H1 (cell line): ENCODE results near the gene AMN. TPM values are rescaled to one million over a fixed set of nuclear protein-coding genes. Genes with fewer than 3 reads are reported as not detected.

ENCODE experiments used
- CTCF ChIA-PET: fragments of 300-600 bp; sonication (Branson Sonifier 250); formaldehyde crosslinking; loops from one replicate; lab custom pipeline; 2021; ENCODE audit not compliant: partially characterized antibody; lab: Charles Lee
- POLR2A ChIA-PET: fragments of 300-600 bp; sonication (Branson Sonifier 250); formaldehyde crosslinking; loops from one replicate; lab custom pipeline; 2021; ENCODE audit warnings: inconsistent platforms; ENCODE audit not compliant: partially characterized antibody; lab: Charles Lee
- DNase-seq, 2 experiments: peaks; one replicate each; pipeline versions ENCODE4 v3.0.0 to v3.0.0-alpha.2; 2010 to 2022; ENCODE audit warnings: low spot score in 2 of 2, low read depth in 1 of 2, mixed read lengths in 1 of 2
- FAIRE-seq: peaks from 2 replicates; lab custom pipeline; 2011; peaks lifted over from hg19 to GRCh38; lab: Jason Lieb, UNC
- H2AFZ ChIP-seq: 2 replicates; pipeline ENCODE4 v1.8.1; 2012; ENCODE audit warnings: low read length, inconsistent platforms
- H2AK5ac ChIP-seq: 2 replicates; pipeline ENCODE4 v1.6.1; 2013; ENCODE audit warnings: low read depth, low read length
- H2BK120ac ChIP-seq: replicated peaks from 2 replicates; pipeline ENCODE3; 2013; ENCODE audit warnings: low read depth, low read length, inconsistent platforms
- H2BK12ac ChIP-seq: 2 replicates; pipeline ENCODE4 v1.6.1; 2013; ENCODE audit warnings: low read depth, low read length
- H2BK15ac ChIP-seq: 2 replicates; pipeline ENCODE4 v1.6.1; 2013; ENCODE audit warnings: low read length
- H2BK20ac ChIP-seq: 2 replicates; pipeline ENCODE4 v1.6.1; 2013; ENCODE audit warnings: low read length
- H2BK5ac ChIP-seq: 2 replicates; pipeline ENCODE4 v1.6.1; 2013; ENCODE audit warnings: low read depth, low read length
- H3K14ac ChIP-seq: 2 replicates; pipeline ENCODE4 v1.6.1; 2013; ENCODE audit warnings: inconsistent platforms; ENCODE audit not compliant: insufficient read length
- H3K18ac ChIP-seq: 2 replicates; pipeline ENCODE4 v1.6.1; 2013; ENCODE audit warnings: low read length; ENCODE audit errors: extremely low read depth
- H3K23ac ChIP-seq: 2 replicates; pipeline ENCODE4 v1.6.1; 2013; ENCODE audit warnings: inconsistent platforms; ENCODE audit not compliant: insufficient read length
- H3K23me2 ChIP-seq: 2 replicates; pipeline ENCODE4 v1.6.1; 2013; ENCODE audit warnings: low read depth, low read length
- H3K27ac ChIP-seq: 2 replicates; pipeline ENCODE4 v1.6.1; 2011; ENCODE audit warnings: low read depth, low read length, inconsistent platforms
- H3K27me3 ChIP-seq, 4 experiments: replicated peaks in 1 of 4; 1 replicate in 1 of 4; 2 replicates in 3 of 4; pipeline versions ENCODE4 v1.6.1 to v1.8.1; 2011 to 2013; ENCODE audit warnings: low read length in 3 of 4, mild to moderate bottlenecking in 3 of 4, inconsistent platforms in 2 of 4, mixed read lengths in 2 of 4, moderate library complexity in 1 of 4; ENCODE audit not compliant: control insufficient read depth in 3 of 4, insufficient read depth in 3 of 4; ENCODE audit errors: extremely low read depth in 1 of 4
- H3K36me3 ChIP-seq, 4 experiments: 2 replicates each; pipeline versions ENCODE4 v1.6.1 to v1.8.1; 2011 to 2013; ENCODE audit warnings: mild to moderate bottlenecking in 4 of 4, low read length in 3 of 4, moderate library complexity in 2 of 4, control low read depth in 1 of 4, inconsistent platforms in 1 of 4; ENCODE audit not compliant: insufficient read depth in 4 of 4, control insufficient read depth in 2 of 4
- H3K4ac ChIP-seq: replicated peaks from 2 replicates; pipeline ENCODE3; 2013; ENCODE audit warnings: low read length, low read depth, mixed read lengths, inconsistent platforms; ENCODE audit not compliant: insufficient read length
- H3K4me1 ChIP-seq, 4 experiments: replicated peaks in 1 of 4; 1 replicate in 1 of 4; 2 replicates in 3 of 4; pipeline versions ENCODE4 v1.6.1 to v1.8.1; 2011 to 2013; ENCODE audit warnings: low read length in 3 of 4, inconsistent platforms in 2 of 4, mixed read lengths in 1 of 4; ENCODE audit not compliant: insufficient read depth in 4 of 4, control insufficient read depth in 3 of 4
- H3K4me2 ChIP-seq, 2 experiments: 2 replicates each; pipeline versions ENCODE4 v1.6.1 to v1.8.1; 2011 to 2013; ENCODE audit warnings: low read depth in 2 of 2, low read length in 2 of 2, control low read depth in 1 of 2, inconsistent platforms in 1 of 2, mild to moderate bottlenecking in 1 of 2; ENCODE audit not compliant: insufficient read depth in 1 of 2
- H3K4me3 ChIP-seq, 4 experiments: fragments of 200-600, 300-600 bp in 1 of 4; sonication (generic), shearing (Covaris generic), sonication (Bioruptor Twin) in 1 of 4; 2 replicates each; pipeline versions ENCODE4 v1.5.1 to v1.8.1; 2011 to 2016; ENCODE audit warnings: low read length in 4 of 4, low read depth in 3 of 4, control low read depth in 2 of 4, inconsistent platforms in 2 of 4, mild to moderate bottlenecking in 2 of 4, mixed read lengths in 1 of 4, moderate library complexity in 1 of 4; ENCODE audit not compliant: insufficient read depth in 2 of 4; ENCODE audit errors: extremely low read depth in 1 of 4
- H3K56ac ChIP-seq: replicated peaks from 2 replicates; pipeline ENCODE3; 2013; ENCODE audit warnings: low read depth, mild to moderate bottlenecking, mixed read lengths, low read length, inconsistent platforms; ENCODE audit not compliant: insufficient read length
- H3K79me1 ChIP-seq: 2 replicates; pipeline ENCODE4 v1.6.1; 2013; ENCODE audit warnings: low read depth, low read length, control low read depth
- H3K79me2 ChIP-seq, 2 experiments: 2 replicates each; pipeline versions ENCODE4 v1.6.1 to v1.8.1; 2012 to 2013; ENCODE audit warnings: low read length in 2 of 2, mild to moderate bottlenecking in 2 of 2, inconsistent platforms in 1 of 2; ENCODE audit not compliant: insufficient read depth in 2 of 2, control insufficient read depth in 1 of 2
- H3K9ac ChIP-seq, 4 experiments: replicated peaks in 1 of 4; 1 replicate in 1 of 4; 2 replicates in 3 of 4; pipeline versions ENCODE4 v1.6.1 to v1.8.1; 2011 to 2013; ENCODE audit warnings: low read depth in 3 of 4, low read length in 3 of 4, control low read depth in 2 of 4, mild to moderate bottlenecking in 2 of 4, moderate library complexity in 2 of 4, inconsistent platforms in 1 of 4; ENCODE audit errors: extremely low read depth in 1 of 4
- H3K9me3 ChIP-seq, 2 experiments: 2 replicates each; pipeline versions ENCODE4 v1.6.1 to v1.8.1; 2012 to 2013; ENCODE audit warnings: mild to moderate bottlenecking in 2 of 2, moderate library complexity in 2 of 2, control low read depth in 1 of 2, inconsistent platforms in 1 of 2, low read depth in 1 of 2, low read length in 1 of 2, mixed read lengths in 1 of 2; ENCODE audit not compliant: insufficient read depth in 2 of 2
- H4K20me1 ChIP-seq, 2 experiments: replicated peaks in 1 of 2; 2 replicates each; pipeline versions ENCODE3 to v1.8.1; 2011 to 2013; ENCODE audit warnings: inconsistent platforms in 2 of 2, low read length in 2 of 2, mild to moderate bottlenecking in 1 of 2; ENCODE audit not compliant: insufficient read depth in 2 of 2, control insufficient read depth in 1 of 2
- H4K5ac ChIP-seq: 2 replicates; pipeline ENCODE4 v1.6.1; 2013; ENCODE audit warnings: low read length, low read depth, mixed read lengths, inconsistent platforms; ENCODE audit not compliant: insufficient read length
- H4K8ac ChIP-seq: 2 replicates; pipeline ENCODE4 v1.8.0; 2013; ENCODE audit warnings: mild to moderate bottlenecking, moderate library complexity, low read length, inconsistent platforms; ENCODE audit not compliant: insufficient read depth; ENCODE audit errors: extremely low read depth
- H4K91ac ChIP-seq: replicated peaks from 2 replicates; pipeline ENCODE3; 2013; ENCODE audit warnings: low read length, mixed read lengths, inconsistent platforms; ENCODE audit not compliant: insufficient read length
- EGR1 ChIP-seq: IDR thresholded peaks from 2 replicates; pipeline ENCODE4 v1.6.1; 2011; ENCODE audit warnings: low read depth, low read length, borderline replicate concordance
- HDAC6 ChIP-seq: IDR thresholded peaks from one replicate; pipeline ENCODE4 v1.7.1; 2012; ENCODE audit warnings: low read depth, mild to moderate bottlenecking, inconsistent platforms, low read length, moderate library complexity
- KDM1A ChIP-seq: fragments of 200-600, 300-600 bp; sonication (generic); IDR thresholded peaks from 2 replicates; pipeline ENCODE4 v1.7.1; 2016; ENCODE audit warnings: mild to moderate bottlenecking, low read length, borderline replicate concordance
- SIN3A ChIP-seq, 2 experiments: IDR thresholded peaks in 1 of 2; conservative IDR thresholded peaks in 1 of 2; 2 replicates each; pipeline ENCODE4 v1.6.1; 2011 to 2012; ENCODE audit warnings: low read length in 2 of 2, improper control_type of control experiment in 1 of 2, low read depth in 1 of 2, mild to moderate bottlenecking in 1 of 2
- TCF12 ChIP-seq: IDR thresholded peaks from 2 replicates; pipeline ENCODE4 v1.6.1; 2011; ENCODE audit warnings: low read depth, mild to moderate bottlenecking, low read length
- YY1 ChIP-seq: IDR thresholded peaks from 2 replicates; pipeline ENCODE4 v1.6.1; 2011; ENCODE audit warnings: low read depth, mild to moderate bottlenecking, low read length
- WGBS, 2 experiments: shearing (Covaris generic) in 1 of 2; methylation state at CpG; one replicate each; pipeline versions ENCODE4 v1.1.6 to v1.1.7; 2013 to 2015; ENCODE audit warnings: low lambda C conversion rate in 2 of 2, mixed read lengths in 2 of 2, inconsistent platforms in 1 of 2, low coverage in 1 of 2, missing lambda C conversion rate in 1 of 2; ENCODE audit not compliant: insufficient replicate concordance in 2 of 2, insufficient coverage in 1 of 2, insufficient read length in 1 of 2; ENCODE audit errors: extremely low coverage in 1 of 2, missing lambda C conversion rate in 1 of 2; 5-methylcytosine and 5-hydroxymethylcytosine counted together
- polyA plus RNA-seq, 7 experiments: library from polyadenylated mRNA; depleted of rRNA in 3 of 7; stranded (reverse) in 5 of 7; unstranded in 2 of 7; fragments of >200 nt in 5 of 7; fragments of 200-250 nt in 2 of 7; gene quantifications; 1 replicate in 5 of 7; 2 replicates in 1 of 7; 4 replicates in 1 of 7; pipeline versions ENCODE4 v1.2.1 to v1.2.3, GENCODE V29; 2011 to 2013; ENCODE audit warnings: missing spikeins in 2 of 7, mixed read lengths in 2 of 7
- total RNA-seq: library from RNA; stranded (reverse); fragmentation: NEBNext Ultra II Directional; extraction: Animal tissue kit (Norgen Biotek cat#: 25700); gene quantifications from 2 replicates; pipeline ENCODE4 v1.2.1, GENCODE V29; 2021

The AMN gene
- total and polyA plus RNA-seq, 2 of the 8 experiments (the other 6 are each of a cell fraction or from before 2014, with no cell fraction given) = 0.77 to 1.5 TPM

GRCh38 chr14:102971836-102972606 lies 49.6 kb downstream of the AMN start:
- Histone ChIP-seq H2BK12ac (no peak overlapping the region), H3K56ac (no peak overlapping the region), H2BK120ac (no peak overlapping the region), H3K4me3 (no peak overlapping the region), H4K91ac (no peak overlapping the region), H4K8ac (no peak overlapping the region), H2AFZ (no peak overlapping the region), H2BK5ac (no peak overlapping the region), H4K20me1 (peaks cover 0 to 9% of the 10 kb centered on the region in 2 experiments), H3K4me1 (no peaks in the 10 kb centered on the region), H2BK20ac (no peak overlapping the region), H3K23me2 (no peaks in the 10 kb centered on the region), H3K79me2 (no peaks in the 10 kb centered on the region), H3K9ac (peak overlapping the region in 1 of 4 experiments; percentile 18; a peak in 1 of 7 replicates), H3K23ac (no peak overlapping the region), H3K36me3 (peaks cover 10 to 60% (median 36%) of the 10 kb centered on the region in 4 experiments), H3K18ac (no peak overlapping the region), H3K14ac (no peak overlapping the region), H3K4me2 (no peak overlapping the region), H3K27me3 (no peaks in the 10 kb centered on the region), H3K9me3 (no peaks in the 10 kb centered on the region), H2AK5ac (no peak overlapping the region), H3K4ac (no peak overlapping the region), H3K27ac (no peak overlapping the region), H3K79me1 (0 out of 2 replicates have a peak, but pooled peaks cover 2% of the 10 kb centered on the region), H2BK15ac (no peak overlapping the region), H4K5ac (no peak overlapping the region)
- DNase-seq = no peak
- POLR2A ChIA-PET = no interaction called here
- CTCF ChIA-PET = interaction anchor here (0.6 to 2.5 kb wide), 10 partner anchors 8 to 329 kb away, joined by 3 to 10 read pairs (median 4); partner anchors contain the start of gene LBHD2
- WGBS, 2 experiments = 88% methylated on average over 23 of the region's 25 CpGs; no CpG with 5 or more reads in 1 of the 2 experiments
- TF ChIP-seq TCF12 (no peak), KDM1A (no peak), HDAC6 (no peak), YY1 (no peak), SIN3A (conservative IDR thresholded peaks at IDR 0.05 in 1 of 2, IDR thresholded peaks at IDR 0.05 in 1 of 2; ENCODE audit: low read depth in 1 of 2, low read length in 2 of 2) (no peak), EGR1 (no peak)
- TF ChIP-seq, all 59 proteins: peak for 0
- no peak for FAIRE-seq
